HG02798 (cell line): ENCODE measurements around the gene DRG2.

ENCODE experiments used
- ATAC-seq: cut with Tn5 transposase; IDR thresholded peaks from one replicate; pipeline ENCODE4 v1.9.1; 2021; ENCODE audit warnings: mild to moderate bottlenecking; ENCODE audit not compliant: unreplicated experiment, poor library complexity

DRG2 gene

DNA sequence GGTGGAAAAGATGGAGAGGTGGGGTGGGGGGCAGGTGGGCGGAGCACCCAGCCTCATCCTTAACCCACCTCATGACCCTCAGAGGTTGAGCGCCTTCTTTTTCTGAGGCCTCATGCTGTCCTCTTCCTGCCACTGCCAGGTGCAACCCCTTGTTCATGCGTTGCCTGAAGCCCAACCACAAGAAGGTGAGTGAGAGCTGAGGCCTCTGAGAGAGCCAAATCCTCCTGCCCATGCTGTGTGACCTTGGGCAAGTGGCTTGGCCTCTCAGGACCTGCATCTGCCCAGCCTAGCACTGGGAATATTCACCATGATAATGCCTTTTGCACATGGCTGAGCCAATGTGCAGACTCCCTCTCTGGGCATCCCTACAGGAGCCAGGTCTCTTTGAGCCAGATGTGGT is 52.9 kb downstream of the DRG2 start:
- ATAC-seq: no peak

DNA sequence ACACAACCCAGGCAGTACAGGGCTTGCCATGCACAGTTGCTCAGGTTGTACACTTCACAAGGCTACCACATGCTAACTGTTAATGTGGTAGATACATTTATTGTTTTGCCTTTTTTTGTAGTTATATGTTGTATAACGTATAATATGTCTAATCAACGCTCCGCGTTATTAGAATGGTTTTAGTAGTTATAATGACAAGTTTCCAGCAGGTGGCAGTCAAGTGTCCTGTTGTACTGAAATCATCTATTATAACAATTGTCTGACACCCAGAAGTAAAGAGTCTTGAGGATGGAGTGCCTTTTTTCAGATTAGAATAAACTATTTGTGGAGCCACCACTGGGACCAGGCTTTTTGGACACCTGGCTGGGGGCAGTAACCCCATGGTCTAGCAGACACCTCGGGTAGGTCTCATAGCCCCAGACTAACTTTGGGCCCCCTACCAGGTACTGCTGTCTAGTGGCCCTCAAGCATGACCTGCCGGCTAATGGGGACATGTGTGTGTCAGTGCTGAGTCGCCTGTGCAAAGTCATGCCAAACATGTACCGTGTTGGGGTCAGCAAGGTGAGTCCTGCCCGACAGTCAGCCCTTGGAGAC is 53.6 kb downstream of the DRG2 start:
- no peak for ATAC-seq

DNA sequence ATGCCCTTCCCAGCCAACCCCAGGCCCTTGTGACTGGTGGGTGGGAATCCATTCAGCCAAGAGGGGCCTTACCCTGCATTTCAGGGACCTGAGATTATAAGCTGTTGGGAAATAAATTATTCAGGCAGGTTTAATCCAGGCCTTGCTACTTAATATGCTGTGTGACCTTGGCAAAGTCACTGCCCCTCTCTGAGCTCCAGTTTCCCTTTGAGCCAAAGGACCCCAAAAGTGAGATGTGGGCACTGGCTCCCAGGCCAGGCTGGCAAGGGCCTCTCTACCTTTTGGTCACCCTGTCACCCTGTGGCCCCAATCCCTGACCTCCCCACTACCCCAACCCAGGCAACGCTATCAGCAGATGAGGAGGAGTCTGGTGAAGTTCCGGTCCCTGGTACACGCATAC is 54.7 kb downstream of the DRG2 start:
- ATAC-seq: no peak

DNA sequence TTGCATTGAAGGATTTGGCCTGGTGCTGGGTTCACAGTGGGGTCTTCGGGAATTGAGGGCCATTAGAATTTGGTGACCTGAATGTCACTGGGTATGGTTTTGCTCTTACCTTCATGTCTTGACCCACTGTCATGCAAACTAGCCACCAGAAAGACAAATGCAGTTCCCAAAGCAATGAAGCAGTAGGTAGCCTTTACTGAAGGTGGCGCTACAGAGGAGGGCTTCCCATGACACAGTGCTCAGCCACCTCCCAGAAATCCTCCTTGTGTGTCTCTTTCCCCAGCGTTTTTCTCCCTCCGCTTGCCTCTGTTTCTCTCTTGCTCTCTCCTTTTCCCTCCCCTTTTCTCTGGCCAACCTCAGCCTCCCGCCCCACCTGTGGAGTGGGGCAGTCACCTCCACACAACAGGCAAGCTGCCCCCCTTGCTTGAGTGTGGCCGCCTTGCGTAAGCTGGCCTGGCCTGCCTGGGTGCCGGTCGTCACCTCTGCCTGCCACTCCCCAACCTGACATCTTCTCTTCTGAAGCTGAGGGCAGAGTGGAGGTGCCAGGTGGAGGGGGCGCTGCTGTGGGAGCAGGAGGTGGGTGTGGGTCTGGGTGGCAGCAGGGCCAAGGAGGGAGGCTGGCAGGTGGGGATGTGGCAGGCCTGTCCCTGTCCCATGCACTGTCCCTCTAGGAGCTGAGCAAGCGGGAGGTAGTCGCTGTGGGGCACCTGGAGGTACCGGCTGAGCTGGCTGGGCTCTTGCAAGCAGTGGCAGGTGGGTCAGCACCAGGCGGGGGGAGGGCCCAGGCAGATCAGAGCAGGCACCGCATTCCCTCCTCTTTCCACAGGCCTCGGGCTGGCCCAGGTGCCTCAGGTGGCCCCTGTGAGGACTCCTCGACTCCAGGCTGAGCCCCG is 55.5 kb downstream of the DRG2 start:
- no peak for ATAC-seq

DNA sequence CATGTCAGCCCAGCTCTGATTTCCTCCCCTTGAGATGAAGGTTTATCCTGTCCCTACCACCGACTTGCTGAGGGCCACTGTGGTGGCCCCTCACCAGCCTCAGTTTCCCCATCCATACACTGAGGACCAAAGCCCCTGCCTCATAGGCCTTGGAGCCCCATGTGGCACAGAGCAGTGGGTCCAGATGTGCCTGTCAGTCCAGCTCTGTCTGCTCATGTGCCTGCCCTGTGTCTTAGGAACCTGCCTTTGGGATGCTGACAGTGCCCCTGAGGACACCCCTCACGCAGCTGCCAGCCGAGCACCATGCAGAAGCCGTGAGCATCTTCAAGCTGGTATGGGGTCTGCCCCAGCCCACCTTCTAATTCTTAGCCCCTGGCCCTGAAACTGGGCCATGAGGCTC is 56.5 kb downstream of the DRG2 start:
- no peak for ATAC-seq

DNA sequence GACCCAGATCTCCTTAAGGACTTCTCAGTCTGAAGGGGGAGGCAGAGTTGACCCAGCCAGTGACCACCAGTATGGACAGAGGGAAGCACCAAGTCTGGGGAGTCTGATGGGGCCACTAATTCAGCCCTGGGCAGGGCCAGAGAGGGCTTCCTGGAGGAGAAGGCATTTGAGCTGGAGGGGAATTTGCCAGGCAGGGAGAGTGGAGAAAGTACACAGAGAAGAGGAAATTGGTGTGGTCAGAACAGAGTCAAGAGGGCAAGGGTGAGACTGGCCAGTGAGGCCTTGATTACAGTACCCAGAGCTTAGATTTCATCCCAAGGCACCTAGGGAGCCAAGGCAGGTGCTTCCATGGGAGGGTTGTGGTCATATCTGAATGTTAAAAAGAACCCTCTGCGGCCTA is 57.1 kb downstream of the DRG2 start:
- no peak for ATAC-seq

DNA sequence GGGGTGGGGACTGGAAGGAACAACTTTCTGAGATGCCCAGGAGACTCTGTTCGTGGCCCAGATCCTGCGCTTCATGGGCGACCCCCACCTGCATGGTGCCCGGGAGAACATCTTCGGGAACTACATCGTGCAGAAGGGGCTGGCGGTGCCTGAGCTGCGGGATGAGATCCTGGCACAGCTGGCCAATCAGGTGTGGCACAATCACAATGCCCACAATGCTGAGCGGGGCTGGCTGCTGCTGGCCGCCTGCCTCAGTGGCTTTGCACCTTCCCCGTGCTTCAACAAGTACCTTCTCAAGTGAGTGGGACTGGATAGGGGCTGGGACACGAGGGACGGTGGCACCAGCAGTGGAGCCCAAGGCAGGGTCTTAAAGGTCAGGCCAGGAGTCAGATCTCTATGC is 58.1 kb downstream of the DRG2 start:
- no peak for ATAC-seq

DNA sequence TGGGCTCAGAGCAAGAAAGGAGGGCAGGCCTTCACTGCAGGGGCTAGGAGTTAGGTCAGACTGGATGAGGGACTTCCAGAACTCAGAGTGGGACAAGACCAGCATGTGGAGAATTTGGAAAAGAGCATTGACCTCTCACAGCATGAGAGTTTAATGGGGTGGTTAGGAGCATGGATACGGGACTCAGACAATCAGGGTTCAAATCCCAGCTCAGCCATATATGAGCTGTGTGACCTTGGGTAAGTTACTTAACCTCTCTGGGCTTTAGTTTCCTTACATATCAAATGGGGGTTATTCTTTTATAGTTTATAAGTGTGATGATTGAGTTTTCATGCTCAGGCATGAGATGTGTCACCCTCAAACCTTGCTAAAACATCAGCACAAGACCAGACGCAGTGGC is 58.5 kb downstream of the DRG2 start:
- no peak for ATAC-seq

DNA sequence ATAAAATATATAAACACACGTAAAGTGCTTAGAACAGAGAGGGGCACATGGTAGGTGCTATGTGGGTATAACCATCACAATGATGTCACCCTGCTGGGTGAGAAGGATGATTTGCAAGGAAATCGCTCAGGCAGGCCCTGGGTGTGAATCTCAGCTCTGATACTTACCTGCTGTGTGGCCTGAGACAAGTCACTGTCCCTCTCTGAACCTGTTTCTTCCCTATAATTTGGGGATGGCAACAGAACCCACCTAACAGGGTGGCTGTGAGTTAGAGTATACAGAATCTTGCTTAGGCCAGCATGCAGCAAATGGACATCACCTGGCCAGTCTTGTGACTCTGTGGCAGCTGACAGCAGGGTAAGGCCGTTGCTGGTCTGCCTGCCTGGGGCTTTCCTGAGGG is 59.2 kb downstream of the DRG2 start:
- ATAC-seq: no peak

DNA sequence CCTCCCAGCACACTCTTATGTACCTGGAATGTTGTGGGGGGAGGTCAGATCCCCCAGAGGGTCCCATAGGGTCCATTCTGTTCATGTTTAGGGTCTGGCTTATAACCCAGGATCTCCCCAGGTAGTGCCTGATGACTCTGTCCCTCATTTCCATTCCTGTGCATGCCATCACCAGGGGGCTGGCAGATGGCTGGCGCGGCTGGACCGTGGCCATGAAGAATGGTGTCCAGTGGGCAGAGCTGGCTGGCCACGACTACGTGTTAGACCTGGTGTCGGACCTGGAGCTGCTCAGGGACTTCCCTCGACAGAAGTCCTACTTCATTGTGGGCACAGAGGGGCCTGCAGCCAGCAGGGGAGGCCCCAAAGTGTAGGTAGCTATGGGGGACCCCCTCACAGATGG is 60.8 kb downstream of the DRG2 start:
- ATAC-seq: no peak

DNA sequence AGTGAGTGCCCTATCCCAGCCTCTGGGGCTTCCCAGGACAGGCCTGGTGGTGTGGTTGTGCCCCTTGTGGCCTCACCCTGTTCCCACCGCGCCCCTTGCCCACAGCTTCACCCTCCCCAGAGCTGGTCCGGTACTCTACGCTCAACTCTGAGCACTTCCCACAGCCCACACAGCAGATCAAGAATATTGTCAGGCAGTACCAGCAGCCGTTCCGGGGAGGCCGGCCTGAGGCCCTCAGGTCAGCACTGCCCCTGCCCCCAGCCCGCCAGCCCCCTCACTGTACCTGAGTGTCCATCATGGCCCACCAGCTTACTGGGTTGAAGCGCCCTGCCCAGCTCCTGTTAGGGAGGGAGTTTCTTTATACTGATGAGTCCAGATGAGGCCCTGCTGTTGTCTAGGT is 63.5 kb downstream of the DRG2 start:
- ATAC-seq: no peak

DNA sequence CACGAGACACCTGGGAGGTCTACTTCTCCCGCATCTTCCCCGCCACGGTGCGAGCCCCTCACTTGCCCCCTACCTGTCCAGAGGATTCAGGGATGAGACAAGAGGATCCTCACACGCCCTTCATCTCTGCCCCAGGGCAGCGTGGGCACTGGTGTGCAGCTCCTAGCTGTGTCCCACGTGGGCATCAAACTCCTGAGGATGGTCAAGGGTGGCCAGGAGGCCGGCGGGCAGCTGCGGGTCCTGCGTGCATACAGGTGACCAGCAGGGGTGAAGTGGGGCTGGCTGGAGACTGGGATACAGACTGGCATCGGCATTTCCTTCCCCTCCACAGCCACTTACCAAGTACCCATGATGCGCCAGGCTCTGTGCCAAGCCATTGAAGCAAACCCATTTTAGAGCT is 67.4 kb downstream of the DRG2 start:
- ATAC-seq: no peak

DNA sequence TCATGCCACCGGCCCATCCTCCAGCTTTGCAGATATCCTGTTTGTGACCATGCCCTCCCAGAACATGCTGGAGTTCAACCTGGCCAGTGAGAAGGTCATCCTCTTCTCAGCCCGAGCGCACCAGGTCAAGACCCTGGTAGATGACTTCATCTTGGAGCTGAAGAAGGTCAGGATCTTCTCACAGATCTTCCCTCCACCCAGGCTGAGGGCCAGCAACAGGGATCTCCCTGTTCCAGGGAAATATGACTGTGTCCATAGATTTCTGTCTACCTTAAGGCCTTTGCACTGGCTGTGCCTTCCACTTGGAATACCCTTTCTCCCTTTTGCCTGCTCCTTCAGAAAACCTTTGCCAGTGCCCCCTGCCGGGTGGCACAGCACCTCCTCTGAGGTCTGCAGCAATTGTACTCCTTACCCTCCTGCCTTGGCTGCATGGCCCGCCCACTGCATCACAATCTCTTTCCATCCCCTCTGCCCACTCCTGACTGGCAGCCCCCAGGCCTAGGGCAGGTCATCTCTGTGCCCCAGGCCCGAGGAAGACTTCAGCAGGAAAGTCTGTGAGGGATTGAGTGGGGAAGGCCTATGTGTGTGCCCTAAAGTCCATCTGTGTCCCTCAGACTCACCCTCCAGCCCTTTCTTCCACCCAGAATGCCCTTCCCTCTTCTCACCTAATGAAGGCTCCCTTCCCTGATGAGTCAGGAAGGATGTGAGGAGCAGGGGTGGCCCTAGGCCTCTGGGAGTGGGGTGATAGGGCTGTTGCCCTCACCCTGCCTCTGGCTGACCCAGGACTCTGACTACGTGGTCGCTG is 68.6 kb downstream of the DRG2 start:
- ATAC-seq: no peak

DNA sequence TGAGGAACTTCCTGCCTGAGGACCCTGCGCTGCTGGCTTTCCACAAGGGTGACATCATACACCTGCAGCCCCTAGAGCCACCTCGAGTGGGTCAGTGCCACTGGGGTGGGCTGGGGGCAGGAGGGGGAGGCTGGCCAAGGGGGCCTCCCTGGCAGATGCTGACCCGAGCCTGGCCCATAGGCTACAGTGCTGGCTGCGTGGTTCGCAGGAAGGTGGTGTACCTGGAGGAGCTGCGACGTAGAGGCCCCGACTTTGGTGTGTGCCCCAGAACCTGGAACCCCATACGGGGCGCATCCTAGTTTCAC is 69.2 kb downstream of the DRG2 start:
- ATAC-seq: no peak
